Upper lobe of right lung (tissue), 1 donor: ENCODE results near the gene C6orf15. TPM values are rescaled to one million over a fixed set of nuclear protein-coding genes. Genes with fewer than 3 reads are reported as not detected.

Experiments used
- ATAC-seq: fragments of 200-7000 bp; cut with Tn5 transposase; one replicate; pipeline ENCODE4 v1.9.1; 2020; ENCODE audit warnings: mild to moderate bottlenecking, moderate library complexity
- DNase-seq: peaks from one replicate; pipeline ENCODE4 v3.0.0-alpha.2; 2020
- H3K27ac ChIP-seq: fragments of 200-600 bp; one replicate; pipeline ENCODE4 v1.8.0; 2022
- H3K27me3 ChIP-seq: fragments of 200-600 bp; one replicate; pipeline ENCODE4 v1.8.0; 2022; ENCODE audit warnings: mild to moderate bottlenecking
- H3K36me3 ChIP-seq: fragments of 200-600 bp; one replicate; pipeline ENCODE4 v1.8.0; 2022
- H3K4me1 ChIP-seq: fragments of 200-600 bp; one replicate; pipeline ENCODE4 v1.8.0; 2022
- H3K4me3 ChIP-seq: fragments of 200-600 bp; one replicate; pipeline ENCODE4 v1.8.0; 2022; ENCODE audit warnings: mild to moderate bottlenecking
- H3K9me3 ChIP-seq: fragments of 200-600 bp; one replicate; pipeline ENCODE4 v1.8.0; 2022
- CTCF ChIP-seq: fragments of 200-600 bp; IDR thresholded peaks from one replicate; pipeline ENCODE4 v1.8.0; 2022; ENCODE audit warnings: antibody characterized with exemption
- intact Hi-C: fragments of 100-400 bp; cut with DNase I; formaldehyde crosslinking; loops from one replicate; pipeline ENCODE4 v1.11.0; 2022
- total RNA-seq: library from RNA; stranded (reverse); fragmentation: NEBNext Ultra II Directional; extraction: Animal tissue kit (Norgen Biotek cat#: 25700); gene quantifications from one replicate; pipeline ENCODE4 v1.2.1, GENCODE V29; 2021
- donor health status: DM: no; HTN: yes; CAD: no; lungs with severe emphysema.

Gene C6orf15
- total RNA-seq, 1 donor from 2014 or later = not detected

DNA sequence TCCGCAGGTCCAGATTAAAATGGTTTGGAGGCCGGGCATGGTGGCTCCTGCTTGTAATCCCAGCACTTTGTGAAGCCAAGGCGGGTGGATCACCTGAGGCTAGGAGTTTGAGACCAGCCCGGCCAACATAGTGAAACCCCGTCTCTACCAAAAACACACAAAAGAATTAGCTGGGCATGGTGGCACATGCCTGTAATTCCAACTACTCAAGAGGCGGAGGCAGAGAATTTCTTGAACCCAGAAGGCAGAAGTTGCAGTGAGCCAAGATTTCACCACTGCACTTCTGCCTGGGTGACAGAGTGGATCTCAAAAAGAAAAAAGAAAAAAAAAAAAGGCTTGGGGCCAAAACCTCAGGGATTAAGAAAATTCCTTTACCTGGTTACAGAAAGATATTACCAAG, 30.5 kb downstream of the C6orf15 start:
- no peak for ATAC-seq

DNA sequence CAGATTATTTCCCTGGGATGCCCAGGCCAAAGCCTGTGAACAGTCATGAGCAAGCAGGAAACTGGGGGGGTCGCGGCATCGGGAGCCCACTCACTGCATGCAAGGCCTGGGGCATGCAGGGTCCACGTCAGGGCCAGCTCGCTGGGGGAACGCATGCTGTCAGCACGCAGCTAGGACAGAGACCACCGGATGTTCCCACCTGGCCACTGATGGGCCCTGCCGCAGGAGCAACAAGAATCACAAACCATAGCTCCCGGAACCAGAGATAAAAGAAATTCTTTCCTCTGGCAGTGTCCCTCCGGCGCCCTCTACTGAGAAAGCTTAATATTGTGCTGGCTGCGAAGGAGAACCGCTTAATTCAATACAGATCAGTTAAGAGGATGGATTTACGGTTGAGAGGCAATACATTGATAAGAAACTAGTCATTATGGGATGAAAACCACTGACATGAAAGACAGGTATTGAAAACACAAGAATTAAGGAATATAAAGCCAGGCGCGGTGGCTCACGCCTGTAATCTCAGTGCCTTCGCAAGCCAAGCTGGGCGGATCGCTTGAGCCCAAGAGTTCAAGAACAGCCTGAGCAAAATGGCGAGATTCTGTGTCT, 32.6 kb downstream of the C6orf15 start:
- intact Hi-C loops = loop anchor here (10.0 kb wide), 1 partner anchor 165 kb away; the partner anchor contains the start of gene VARS2
- Histone ChIP-seq H3K4me1 (peaks cover 5% of the 10 kb centered on the region), H3K27ac (no peak overlapping the region), H3K27me3 (no peaks in the 10 kb centered on the region), H3K4me3 (peak overlapping the region; percentile 3), H3K36me3 (no peaks in the 10 kb centered on the region), H3K9me3 (no peaks in the 10 kb centered on the region)
- peak; percentile 89 for ATAC-seq
- TF ChIP-seq CTCF = peak; percentile 85
- peak; percentile 66 for DNase-seq

More for the DNA sequence above, 30.5 kb downstream of the C6orf15 start:
- Histone ChIP-seq H3K4me3 (no peak overlapping the region), H3K36me3 (no peaks in the 10 kb centered on the region), H3K4me1 (peaks cover 7% of the 10 kb centered on the region), H3K9me3 (no peaks in the 10 kb centered on the region), H3K27ac (no peak overlapping the region), H3K27me3 (peaks cover 9% of the 10 kb centered on the region)
- intact Hi-C loops = no loop called here
- no peak for TF ChIP-seq CTCF
- no peak for DNase-seq

GRCh38 chr6:31076611-31077010, 35.8 kb downstream of the C6orf15 start:
- intact Hi-C loops = loop anchor here (10.0 kb wide), 1 partner anchor 162 kb away; the partner anchor contains the start of gene VARS2
- DNase-seq = no peak
- TF ChIP-seq CTCF = no peak
- no peaks in the 10 kb centered on the region for H3K36me3 ChIP-seq
- H3K4me3 ChIP-seq = no peak overlapping the region
- ATAC-seq = no peak
- no peaks in the 10 kb centered on the region for H3K9me3 ChIP-seq
- peaks cover 13% of the 10 kb centered on the region for H3K4me1 ChIP-seq
- H3K27me3 ChIP-seq = no peaks in the 10 kb centered on the region
- no peak overlapping the region for H3K27ac ChIP-seq

DNA sequence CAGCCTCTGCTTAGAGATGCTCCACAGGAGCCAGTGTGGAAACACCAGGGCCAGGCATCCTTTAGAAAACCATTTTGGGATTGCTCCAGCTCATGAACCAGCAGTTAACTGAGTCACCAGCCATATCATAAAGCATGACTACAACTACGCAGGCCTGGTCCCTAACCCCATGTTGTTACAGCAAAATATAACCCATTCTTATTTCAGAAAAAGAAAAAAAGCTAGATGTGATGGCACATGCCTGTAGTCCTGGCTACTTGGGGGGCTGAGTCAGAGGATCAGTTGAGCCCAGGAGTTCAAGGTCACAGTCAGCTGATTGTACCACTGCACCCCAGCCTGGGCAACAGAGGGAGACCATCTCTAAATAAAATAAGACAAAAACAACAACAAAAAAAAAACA, 36.8 kb downstream of the C6orf15 start:
- DNase-seq = no peak
- Histone ChIP-seq H3K27ac (no peak overlapping the region), H3K4me3 (no peak overlapping the region), H3K9me3 (no peaks in the 10 kb centered on the region), H3K27me3 (no peaks in the 10 kb centered on the region), H3K36me3 (no peaks in the 10 kb centered on the region), H3K4me1 (peaks cover 13% of the 10 kb centered on the region)
- ATAC-seq = no peak
- TF ChIP-seq CTCF = no peak
- intact Hi-C loops = loop anchor here (10.0 kb wide), 1 partner anchor 161 kb away; the partner anchor contains the start of gene VARS2

GRCh38 chr6:31074401-31074800, 38.0 kb downstream of the C6orf15 start:
- Histone ChIP-seq H3K36me3 (no peaks in the 10 kb centered on the region), H3K27me3 (no peaks in the 10 kb centered on the region), H3K4me3 (no peak overlapping the region), H3K27ac (no peak overlapping the region), H3K9me3 (no peaks in the 10 kb centered on the region), H3K4me1 (peaks cover 10% of the 10 kb centered on the region)
- TF ChIP-seq CTCF = no peak
- intact Hi-C loops = loop anchor here (10.0 kb wide), 1 partner anchor 160 kb away; the partner anchor contains the start of gene VARS2
- no peak for DNase-seq
- ATAC-seq = no peak
